Measurements from ENCODE around the gene EIF4EBP2. TPM values are rescaled to one million over a fixed set of nuclear protein-coding genes. Genes with fewer than 3 reads are reported as not detected.
A peak's percentile ranks its signal among the peaks of the same experiment; 100 is the strongest.

The EIF4EBP2 gene
- polyA plus RNA-seq, 3 donors, result 26.3 to 93.8 (median 73.4) TPM

- Histone ChIP-seq H3K4me3 (replicated peaks in 1 of 3; ENCODE audit: low read depth in 2 of 3, low read length in 3 of 3) (no peak overlapping the region), H3K4me1 (ENCODE audit: control insufficient read depth in 1 of 2, insufficient read depth in 2 of 2, low read length in 2 of 2) (peaks cover 69 to 80% of the 10 kb centered on the region in 2 donors), H3K27ac (ENCODE audit: low read depth in 1 of 2, low read length in 2 of 2) (no peak overlapping the region), H3K4me2 (replicated peaks; ENCODE audit: extremely low read depth, low read length, poor library complexity, severe bottlenecking) (no peak overlapping the region), H3K9me3 (replicated peaks in 1 of 2; ENCODE audit: control insufficient read depth in 1 of 2, insufficient read depth in 1 of 2, low read length in 2 of 2) (no peaks in the 10 kb centered on the region), H4K20me1 (ENCODE audit: insufficient read depth, low read length) (no peaks in the 10 kb centered on the region), H2AFZ (ENCODE audit: insufficient read depth, low read depth, low read length, poor library complexity, severe bottlenecking) (no peak overlapping the region), H3K36me3 (replicated peaks in 1 of 2; ENCODE audit: control insufficient read depth in 1 of 2, insufficient read depth in 2 of 2, low read length in 2 of 2) (no peaks in the 10 kb centered on the region), H3K27me3 (ENCODE audit: control insufficient read depth in 2 of 2, insufficient read depth in 2 of 2, low read length in 2 of 2) (no peaks in the 10 kb centered on the region), H3K79me2 (ENCODE audit: insufficient read depth, low read length) (no peaks in the 10 kb centered on the region), H3K9ac (ENCODE audit: insufficient read depth, low read length, poor library complexity, severe bottlenecking) (no peak overlapping the region)
- Mint-ChIP-seq H3K27me3 (ENCODE audit: low read depth in 3 of 3) (peaks cover 0 to 2% (median 2%) of the 10 kb centered on the region in 3 donors), H3K4me1 (peaks cover 73% of the 10 kb centered on the region), H3K9me3 (peaks cover 0 to 2% (median 0%) of the 10 kb centered on the region in 7 donors), H3K4me3 (no peak overlapping the region), H3K27ac (peak overlapping the region in 2 of 7 donors; percentile 77 to 87), H3K36me3 (peaks cover 5 to 8% of the 10 kb centered on the region in 2 donors)
- 69% methylated on average over 5 of the region's 5 CpGs for WGBS (ENCODE audit: insufficient coverage)
- no peak for TF ChIP-seq CTCF (IDR thresholded peaks at IDR 0.05)
- no peak for DNase-seq
- intact Hi-C loops (cut with micrococcal nuclease), result loop anchor here (10.0 kb wide), 1 partner anchor 54 kb away; no protein-coding TSS in a partner anchor
These were observed 45.5 kb upstream of the EIF4EBP2 start for GRCh38 chr10:70358446-70358845.

- Mint-ChIP-seq H3K27ac (no peak overlapping the region), H3K4me3 (no peak overlapping the region), H3K27me3 (ENCODE audit: low read depth in 3 of 3) (peaks cover 0 to 2% (median 2%) of the 10 kb centered on the region in 3 donors), H3K9me3 (peaks cover 0 to 2% (median 0%) of the 10 kb centered on the region in 7 donors), H3K4me1 (peaks cover 73% of the 10 kb centered on the region), H3K36me3 (peaks cover 5 to 8% of the 10 kb centered on the region in 2 donors)
- Histone ChIP-seq H3K4me1 (ENCODE audit: control insufficient read depth in 1 of 2, insufficient read depth in 2 of 2, low read length in 2 of 2) (peaks cover 69 to 80% of the 10 kb centered on the region in 2 donors), H3K27ac (ENCODE audit: low read depth in 1 of 2, low read length in 2 of 2) (no peak overlapping the region), H2AFZ (ENCODE audit: insufficient read depth, low read depth, low read length, poor library complexity, severe bottlenecking) (no peak overlapping the region), H3K27me3 (ENCODE audit: control insufficient read depth in 2 of 2, insufficient read depth in 2 of 2, low read length in 2 of 2) (no peaks in the 10 kb centered on the region), H3K9me3 (replicated peaks in 1 of 2; ENCODE audit: control insufficient read depth in 1 of 2, insufficient read depth in 1 of 2, low read length in 2 of 2) (no peaks in the 10 kb centered on the region), H3K4me3 (replicated peaks in 1 of 3; ENCODE audit: low read depth in 2 of 3, low read length in 3 of 3) (no peak overlapping the region), H4K20me1 (ENCODE audit: insufficient read depth, low read length) (no peaks in the 10 kb centered on the region), H3K9ac (ENCODE audit: insufficient read depth, low read length, poor library complexity, severe bottlenecking) (no peak overlapping the region), H3K4me2 (replicated peaks; ENCODE audit: extremely low read depth, low read length, poor library complexity, severe bottlenecking) (no peak overlapping the region), H3K36me3 (replicated peaks in 1 of 2; ENCODE audit: control insufficient read depth in 1 of 2, insufficient read depth in 2 of 2, low read length in 2 of 2) (no peaks in the 10 kb centered on the region), H3K79me2 (ENCODE audit: insufficient read depth, low read length) (no peaks in the 10 kb centered on the region)
- intact Hi-C loops (cut with micrococcal nuclease), result loop anchor here (10.0 kb wide), 1 partner anchor 54 kb away; no protein-coding TSS in a partner anchor
- 90% methylated on average over 2 of the region's 4 CpGs for WGBS (ENCODE audit: insufficient coverage)
- no peak for DNase-seq
- no peak for TF ChIP-seq CTCF (IDR thresholded peaks at IDR 0.05)
These were observed 44.9 kb upstream of the EIF4EBP2 start for GRCh38 chr10:70359017-70359550.
